ENCODE results near the gene PTGR1. TPM values are rescaled to one million over a fixed set of nuclear protein-coding genes. Genes with fewer than 3 reads are reported as not detected.
"Not testable (repeated sequence)": the region's sequence is repeated elsewhere in the genome, so short reads cannot be mapped to it uniquely, and the experiment has no call there.

PTGR1 gene
- total RNA-seq, 1 experiment from 2014 or later: 41.6 TPM

DNA sequence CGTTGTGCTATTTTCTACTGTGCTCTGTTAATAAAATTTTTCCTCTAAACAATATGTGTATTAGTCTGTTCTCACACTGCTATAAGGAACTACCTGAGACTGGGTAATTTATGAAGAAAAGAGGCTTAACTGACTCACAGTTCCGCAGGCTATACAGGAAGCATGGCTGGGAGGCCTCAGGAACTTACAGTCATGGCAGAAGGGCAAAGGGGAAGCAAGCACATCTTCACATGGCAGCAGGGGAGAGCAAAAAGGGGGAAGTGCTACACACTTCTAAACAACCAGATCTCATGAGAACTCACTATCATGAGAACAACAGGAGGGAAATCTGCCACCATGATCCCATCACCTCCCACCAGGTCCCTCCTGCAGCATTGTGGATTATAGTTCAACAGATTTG is 44.0 kb downstream of the PTGR1 start:
- peaks cover 51% of the 10 kb centered on the region for H3K9me3 Mint-ChIP-seq
- H3K36me3 Mint-ChIP-seq: peaks cover 74% of the 10 kb centered on the region
- H3K27me3 Mint-ChIP-seq (ENCODE audit: low read depth); POLR2A ChIA-PET; CTCF ChIA-PET; ATAC-seq; H3K4me1 Mint-ChIP-seq; H3K27ac Mint-ChIP-seq; DNase-seq (ENCODE audit: low spot score); H3K4me3 Mint-ChIP-seq: not testable (repeated sequence)

DNA sequence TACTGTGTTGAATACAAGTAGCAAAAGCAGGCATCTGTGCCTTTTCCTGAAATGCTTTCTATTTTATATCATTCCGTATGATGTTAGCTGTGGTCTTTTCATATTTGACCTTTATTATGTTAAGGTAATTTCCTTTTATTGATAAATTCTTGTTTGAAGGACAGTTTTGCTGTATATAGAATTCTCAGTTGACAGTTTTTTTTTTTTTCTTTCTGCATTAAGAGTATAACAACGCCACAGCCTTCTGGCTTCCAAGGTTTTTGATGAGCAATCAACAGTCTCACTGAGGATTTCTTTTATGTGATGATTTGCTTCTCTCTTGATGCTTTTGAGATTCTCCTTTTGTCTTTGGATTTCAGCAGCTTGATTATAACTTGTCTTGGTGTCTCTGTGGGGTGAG is 50.8 kb downstream of the PTGR1 start:
- H3K27me3 Mint-ChIP-seq (ENCODE audit: low read depth): peaks cover 6% of the 10 kb centered on the region
- H3K27ac Mint-ChIP-seq: no peak overlapping the region
- ATAC-seq (no peak), DNase-seq (ENCODE audit: low spot score) (no peak)
- no peak overlapping the region for H3K4me3 Mint-ChIP-seq
- H3K9me3 Mint-ChIP-seq: peaks cover 71% of the 10 kb centered on the region
- CTCF ChIA-PET: no interaction called here
- peaks cover 93% of the 10 kb centered on the region for H3K36me3 Mint-ChIP-seq
- H3K4me1 Mint-ChIP-seq: peaks cover 9% of the 10 kb centered on the region
- POLR2A ChIA-PET: no interaction called here
- TF ChIP-seq NFATC4 (CRISPR knock-in tag; IDR thresholded peaks at IDR 0.05) (no peak), SMAD4 (CRISPR knock-in tag; IDR thresholded peaks at IDR 0.05) (no peak)
- TF ChIP-seq, protein P1, sequence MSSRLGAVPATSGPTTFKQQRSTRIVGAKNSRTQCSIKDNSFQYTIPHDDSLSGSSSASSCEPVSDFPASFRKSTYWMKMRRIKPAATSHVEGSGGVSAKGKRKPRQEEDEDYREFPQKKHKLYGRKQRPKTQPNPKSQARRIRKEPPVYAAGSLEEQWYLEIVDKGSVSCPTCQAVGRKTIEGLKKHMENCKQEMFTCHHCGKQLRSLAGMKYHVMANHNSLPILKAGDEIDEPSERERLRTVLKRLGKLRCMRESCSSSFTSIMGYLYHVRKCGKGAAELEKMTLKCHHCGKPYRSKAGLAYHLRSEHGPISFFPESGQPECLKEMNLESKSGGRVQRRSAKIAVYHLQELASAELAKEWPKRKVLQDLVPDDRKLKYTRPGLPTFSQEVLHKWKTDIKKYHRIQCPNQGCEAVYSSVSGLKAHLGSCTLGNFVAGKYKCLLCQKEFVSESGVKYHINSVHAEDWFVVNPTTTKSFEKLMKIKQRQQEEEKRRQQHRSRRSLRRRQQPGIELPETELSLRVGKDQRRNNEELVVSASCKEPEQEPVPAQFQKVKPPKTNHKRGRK (CRISPR knock-in tag; IDR thresholded peaks at IDR 0.05; ENCODE audit: borderline replicate concordance): no peak

DNA sequence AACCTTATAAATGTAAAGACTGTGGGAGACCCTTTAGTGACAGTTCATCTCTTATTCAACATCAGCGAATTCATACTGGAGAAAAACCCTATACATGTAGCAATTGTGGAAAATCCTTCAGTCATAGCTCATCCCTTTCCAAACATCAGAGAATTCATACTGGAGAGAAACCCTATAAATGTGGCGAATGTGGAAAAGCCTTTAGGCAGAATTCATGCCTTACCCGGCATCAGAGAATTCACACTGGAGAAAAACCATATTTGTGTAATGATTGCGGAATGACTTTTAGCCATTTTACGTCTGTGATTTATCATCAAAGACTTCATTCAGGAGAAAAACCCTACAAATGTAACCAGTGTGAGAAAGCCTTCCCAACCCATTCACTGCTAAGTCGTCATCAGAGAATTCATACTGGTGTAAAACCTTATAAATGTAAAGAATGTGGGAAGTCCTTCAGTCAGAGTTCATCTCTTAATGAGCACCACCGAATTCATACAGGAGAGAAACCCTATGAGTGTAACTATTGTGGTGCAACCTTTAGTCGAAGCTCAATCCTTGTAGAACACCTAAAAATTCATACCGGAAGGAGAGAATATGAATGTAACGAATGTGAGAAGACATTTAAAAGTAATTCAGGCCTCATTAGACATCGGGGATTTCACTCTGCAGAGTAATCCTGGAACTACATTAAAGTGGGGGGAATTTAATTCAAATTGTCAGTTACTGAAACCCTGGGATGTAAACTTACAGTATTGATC is 56.8 kb downstream of the PTGR1 start:
- ATAC-seq (no peak), DNase-seq (ENCODE audit: low spot score) (no peak)
- ChIA-PET CTCF (interaction anchor here (0.7 kb wide), 1 partner anchor 144 kb away, joined by 3 read pairs; no protein-coding TSS in a partner anchor), POLR2A (no interaction called here)
- no peak overlapping the region for H3K4me3 Mint-ChIP-seq
- H3K4me1 Mint-ChIP-seq: no peaks in the 10 kb centered on the region
- TF ChIP-seq, protein P2, sequence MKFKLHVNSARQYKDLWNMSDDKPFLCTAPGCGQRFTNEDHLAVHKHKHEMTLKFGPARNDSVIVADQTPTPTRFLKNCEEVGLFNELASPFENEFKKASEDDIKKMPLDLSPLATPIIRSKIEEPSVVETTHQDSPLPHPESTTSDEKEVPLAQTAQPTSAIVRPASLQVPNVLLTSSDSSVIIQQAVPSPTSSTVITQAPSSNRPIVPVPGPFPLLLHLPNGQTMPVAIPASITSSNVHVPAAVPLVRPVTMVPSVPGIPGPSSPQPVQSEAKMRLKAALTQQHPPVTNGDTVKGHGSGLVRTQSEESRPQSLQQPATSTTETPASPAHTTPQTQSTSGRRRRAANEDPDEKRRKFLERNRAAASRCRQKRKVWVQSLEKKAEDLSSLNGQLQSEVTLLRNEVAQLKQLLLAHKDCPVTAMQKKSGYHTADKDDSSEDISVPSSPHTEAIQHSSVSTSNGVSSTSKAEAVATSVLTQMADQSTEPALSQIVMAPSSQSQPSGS (CRISPR knock-in tag; IDR thresholded peaks at IDR 0.05; ENCODE audit: borderline replicate concordance, low read depth): no peak
- TF ChIP-seq FOXK1 (CRISPR knock-in tag; IDR thresholded peaks at IDR 0.05): no peak
- TF ChIP-seq CREM (CRISPR knock-in tag; IDR thresholded peaks at IDR 0.05): no peak
- TF ChIP-seq ZNF232 (CRISPR knock-in tag; IDR thresholded peaks at IDR 0.05): no peak
- no peak for TF ChIP-seq OVOL2 (CRISPR knock-in tag; IDR thresholded peaks at IDR 0.05; ENCODE audit: borderline replicate concordance)
- no peak for TF ChIP-seq MYBL2 (CRISPR knock-in tag; IDR thresholded peaks at IDR 0.05)
- TF ChIP-seq, protein P3, sequence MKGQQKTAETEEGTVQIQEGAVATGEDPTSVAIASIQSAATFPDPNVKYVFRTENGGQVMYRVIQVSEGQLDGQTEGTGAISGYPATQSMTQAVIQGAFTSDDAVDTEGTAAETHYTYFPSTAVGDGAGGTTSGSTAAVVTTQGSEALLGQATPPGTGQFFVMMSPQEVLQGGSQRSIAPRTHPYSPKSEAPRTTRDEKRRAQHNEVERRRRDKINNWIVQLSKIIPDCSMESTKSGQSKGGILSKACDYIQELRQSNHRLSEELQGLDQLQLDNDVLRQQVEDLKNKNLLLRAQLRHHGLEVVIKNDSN (CRISPR knock-in tag; IDR thresholded peaks at IDR 0.05): no peak
- TF ChIP-seq, protein P4, sequence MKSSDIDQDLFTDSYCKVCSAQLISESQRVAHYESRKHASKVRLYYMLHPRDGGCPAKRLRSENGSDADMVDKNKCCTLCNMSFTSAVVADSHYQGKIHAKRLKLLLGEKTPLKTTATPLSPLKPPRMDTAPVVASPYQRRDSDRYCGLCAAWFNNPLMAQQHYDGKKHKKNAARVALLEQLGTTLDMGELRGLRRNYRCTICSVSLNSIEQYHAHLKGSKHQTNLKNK (CRISPR knock-in tag; IDR thresholded peaks at IDR 0.05): no peak
- TF ChIP-seq NR2C2 (CRISPR knock-in tag; IDR thresholded peaks at IDR 0.05): no peak
- no peak for TF ChIP-seq NFYB (CRISPR knock-in tag; conservative IDR thresholded peaks at IDR 0.05; ENCODE audit: low read depth)
- TF ChIP-seq GABPB1 (CRISPR knock-in tag; IDR thresholded peaks at IDR 0.05): no peak
- TF ChIP-seq TP53 (CRISPR knock-in tag; IDR thresholded peaks at IDR 0.05): no peak
- peaks cover 99% of the 10 kb centered on the region for H3K36me3 Mint-ChIP-seq
- peaks cover 14% of the 10 kb centered on the region for H3K27me3 Mint-ChIP-seq (ENCODE audit: low read depth)
- no peak overlapping the region for H3K27ac Mint-ChIP-seq
- H3K9me3 Mint-ChIP-seq: peaks cover 87% of the 10 kb centered on the region

All from WTC11 (cell line).